NCI-H446 (cell line): Measurements from ENCODE around the gene KCNQ1OT1.

Source experiments
- DNase-seq, 2 experiments: peaks; one replicate each; lab custom pipeline; 2025; lab: John Stamatoyannopoulos, UW

The KCNQ1OT1 gene

GRCh38 chr11:2666828-2667570, 32.8 kb downstream of the KCNQ1OT1 start:
- no peak for DNase-seq

- DNase-seq = no peak
Measured at GRCh38 chr11:2666401-2666741, 33.4 kb downstream of the KCNQ1OT1 start.

GRCh38 chr11:2665526-2666400, 34.0 kb downstream of the KCNQ1OT1 start:
- DNase-seq = no peak

GRCh38 chr11:2664791-2665525, 34.8 kb downstream of the KCNQ1OT1 start:
- no peak for DNase-seq

- no peak for DNase-seq
Measured at GRCh38 chr11:2664376-2664775, 35.4 kb downstream of the KCNQ1OT1 start.

- no peak for DNase-seq
Measured at GRCh38 chr11:2663915-2664314, 35.9 kb downstream of the KCNQ1OT1 start.

- no peak for DNase-seq
Measured at GRCh38 chr11:2663506-2663905, 36.3 kb downstream of the KCNQ1OT1 start.

- no peak for DNase-seq
Measured at GRCh38 chr11:2662430-2663299, 37.1 kb downstream of the KCNQ1OT1 start.

GRCh38 chr11:2662024-2662312, 37.8 kb downstream of the KCNQ1OT1 start:
- DNase-seq = no peak

GRCh38 chr11:2661173-2662023, 38.4 kb downstream of the KCNQ1OT1 start:
- DNase-seq = no peak

GRCh38 chr11:2660357-2660939, 39.3 kb downstream of the KCNQ1OT1 start:
- DNase-seq = no peak

GRCh38 chr11:2657697-2658284, 42.0 kb downstream of the KCNQ1OT1 start:
- DNase-seq = no peak

- no peak for DNase-seq
Measured at GRCh38 chr11:2656859-2657258, 42.9 kb downstream of the KCNQ1OT1 start.

- DNase-seq = no peak
Measured at GRCh38 chr11:2655834-2656622, 43.8 kb downstream of the KCNQ1OT1 start.

GRCh38 chr11:2655016-2655719, 44.6 kb downstream of the KCNQ1OT1 start:
- DNase-seq = no peak

GRCh38 chr11:2653930-2654739, 45.7 kb downstream of the KCNQ1OT1 start:
- no peak for DNase-seq

- DNase-seq = no peak
Measured at GRCh38 chr11:2653198-2653551, 46.6 kb downstream of the KCNQ1OT1 start.
